IMR-90 (cell line): ENCODE measurements around the gene PHOSPHO2. TPM values are rescaled to one million over a fixed set of nuclear protein-coding genes. Genes with fewer than 3 reads are reported as not detected.

Experiments
- ATAC-seq: fragments of 200-7000 bp; cut with Tn5 transposase; 2 replicates; pipeline ENCODE4 v1.9.1; 2020; ENCODE audit warnings: low read depth, mild to moderate bottlenecking, moderate library complexity
- BruUV-seq: library from RNA; stranded (reverse); fragments of 400-500 nt; replicated peaks from 2 replicates; lab custom pipeline; 2021; lab: Mats Ljungman, UMichigan
- CTCF ChIA-PET: fragments of 300-600 bp; formaldehyde crosslinking; extraction: SDS; loops from one replicate; lab custom pipeline; 2021; ENCODE audit warnings: antibody characterized with exemption; lab: Yijun Ruan, JAX
- POLR2A ChIA-PET: fragments of 300-600 bp; sonication (Branson Sonifier 250); formaldehyde crosslinking; loops from one replicate; lab custom pipeline; 2022; ENCODE audit warnings: antibody characterized with exemption; ENCODE audit not compliant: unreplicated experiment; lab: Charles Lee
- DNase-seq: peaks from one replicate; pipeline ENCODE4 v3.0.0; 2013
- H2AFZ ChIP-seq: replicated peaks from 2 replicates; pipeline ENCODE3; 2013; ENCODE audit warnings: low read length, mild to moderate bottlenecking; ENCODE audit not compliant: poor library complexity
- H2AK5ac ChIP-seq: 2 replicates; pipeline ENCODE4 v1.6.1; 2013; ENCODE audit warnings: low read depth, low read length, inconsistent platforms
- H2AK9ac ChIP-seq: replicated peaks from 2 replicates; pipeline ENCODE3; 2013; ENCODE audit warnings: mild to moderate bottlenecking, low read depth, low read length, moderate library complexity; ENCODE audit not compliant: poor library complexity
- H2BK120ac ChIP-seq: 2 replicates; pipeline ENCODE4 v1.6.1; 2013; ENCODE audit warnings: low read depth, low read length, inconsistent platforms
- H2BK15ac ChIP-seq: 3 replicates; pipeline ENCODE4 v1.6.1; 2013; ENCODE audit warnings: low read depth, low read length, inconsistent platforms
- H2BK20ac ChIP-seq: 2 replicates; pipeline ENCODE4 v1.6.1; 2013; ENCODE audit warnings: low read depth, mild to moderate bottlenecking, inconsistent platforms, low read length, moderate library complexity
- H2BK5ac ChIP-seq: 2 replicates; pipeline ENCODE4 v1.6.1; 2013; ENCODE audit warnings: mild to moderate bottlenecking, low read depth, low read length, inconsistent platforms; ENCODE audit not compliant: poor library complexity, severe bottlenecking
- H3K14ac ChIP-seq: replicated peaks from 2 replicates; pipeline ENCODE4 v1.6.1; 2013; ENCODE audit warnings: low read depth, low read length, inconsistent platforms
- H3K18ac ChIP-seq: 2 replicates; pipeline ENCODE4 v1.6.1; 2013; ENCODE audit warnings: low read depth, low read length, control low read depth
- H3K23ac ChIP-seq: 2 replicates; pipeline ENCODE4 v1.6.1; 2013; ENCODE audit warnings: low read depth, low read length, inconsistent platforms
- H3K27ac ChIP-seq: 2 replicates; pipeline ENCODE4 v1.5.1; 2013; ENCODE audit warnings: mild to moderate bottlenecking, control low read depth, low read length; ENCODE audit not compliant: insufficient read depth
- H3K27me3 ChIP-seq: 2 replicates; pipeline ENCODE4 v1.6.1; 2013; ENCODE audit warnings: low read length; ENCODE audit not compliant: control insufficient read depth, insufficient read depth
- H3K36me3 ChIP-seq: 2 replicates; pipeline ENCODE4 v1.6.1; 2013; ENCODE audit warnings: low read length, mixed read lengths; ENCODE audit not compliant: control insufficient read depth, insufficient read depth
- H3K4ac ChIP-seq: 2 replicates; pipeline ENCODE4 v1.6.1; 2013; ENCODE audit warnings: low read depth, low read length, inconsistent platforms
- H3K4me1 ChIP-seq: 2 replicates; pipeline ENCODE4 v1.6.1; 2013; ENCODE audit warnings: low read length, mixed read lengths; ENCODE audit not compliant: control insufficient read depth, insufficient read depth
- H3K4me2 ChIP-seq: 2 replicates; pipeline ENCODE4 v1.6.1; 2013; ENCODE audit warnings: low read depth, mild to moderate bottlenecking, control low read depth, low read length, moderate library complexity
- H3K4me3 ChIP-seq: 2 replicates; pipeline ENCODE4 v1.5.1; 2013; ENCODE audit warnings: low read depth, mild to moderate bottlenecking, control low read depth, low read length, moderate library complexity; ENCODE audit not compliant: insufficient read depth
- H3K56ac ChIP-seq: 2 replicates; pipeline ENCODE4 v1.6.1; 2013; ENCODE audit warnings: low read length, inconsistent platforms; ENCODE audit not compliant: insufficient read depth; ENCODE audit errors: extremely low read depth
- H3K79me1 ChIP-seq, 2 experiments: 2 replicates each; pipeline ENCODE4 v1.6.1; 2013; ENCODE audit warnings: low read length in 2 of 2, inconsistent platforms in 1 of 2, low read depth in 1 of 2
- H3K9ac ChIP-seq: 2 replicates; pipeline ENCODE4 v1.6.1; 2013; ENCODE audit warnings: low read depth, low read length, control low read depth
- H3K9me1 ChIP-seq: 2 replicates; pipeline ENCODE4 v1.6.1; 2013; ENCODE audit warnings: low read length, inconsistent platforms; ENCODE audit not compliant: insufficient read depth
- H3K9me3 ChIP-seq: 2 replicates; pipeline ENCODE4 v1.6.1; 2013; ENCODE audit warnings: low read length; ENCODE audit not compliant: control insufficient read depth, insufficient read depth
- H4K20me1 ChIP-seq: 2 replicates; pipeline ENCODE4 v1.6.1; 2013; ENCODE audit warnings: low read length, inconsistent platforms; ENCODE audit not compliant: insufficient read depth
- H4K5ac ChIP-seq: 2 replicates; pipeline ENCODE4 v1.6.1; 2013; ENCODE audit warnings: mild to moderate bottlenecking, low read depth, low read length, control low read depth
- H4K8ac ChIP-seq, 2 experiments: 2 replicates each; pipeline ENCODE4 v1.6.1; 2013; ENCODE audit warnings: low read depth in 2 of 2, low read length in 2 of 2, control low read depth in 1 of 2, inconsistent platforms in 1 of 2
- H4K91ac ChIP-seq: 2 replicates; pipeline ENCODE4 v1.6.1; 2013; ENCODE audit warnings: low read depth, low read length, inconsistent platforms; ENCODE audit not compliant: insufficient read depth
- CEBPB ChIP-seq: IDR thresholded peaks from 2 replicates; pipeline ENCODE4 v1.6.1; 2012; ENCODE audit warnings: low read depth, low read length, improper control_type of control experiment
- RAD21 ChIP-seq: IDR thresholded peaks from 2 replicates; pipeline ENCODE4 v1.6.1; 2012; ENCODE audit warnings: low read length, improper control_type of control experiment
- WGBS, 2 experiments: methylation state at CpG; one replicate each; pipeline versions ENCODE4 v1.1.5 to v1.1.7; 2013; ENCODE audit warnings: missing lambda C conversion rate in 2 of 2; ENCODE audit not compliant: insufficient read length in 1 of 2; ENCODE audit errors: extremely low coverage in 2 of 2; 5-methylcytosine and 5-hydroxymethylcytosine counted together
- dilution Hi-C: fragments of 300-500 bp; cut with HindIII; formaldehyde crosslinking; loops from one replicate; pipeline ENCODE4 v1.14.3; 2018; ENCODE audit warnings: low sequenced_read_pairs; ENCODE audit not compliant: unreplicated experiment
- in situ Hi-C: fragments of 300-500 bp; cut with MboI; formaldehyde crosslinking; loops from 3 replicates; pipeline ENCODE4 v1.14.3; 2019; ENCODE audit warnings: low sequenced_read_pairs, inconsistent platforms, mixed read lengths
- intact Hi-C: fragments of 100-400 bp; cut with micrococcal nuclease; formaldehyde crosslinking; loops from 2 replicates; pipeline ENCODE4 v1.10.0; 2022
- polyA plus RNA-seq, 3 experiments: library from polyadenylated mRNA; depleted of rRNA; stranded (reverse); fragments of >200 nt; gene quantifications; 2 replicates each; pipeline ENCODE4 v1.2.3, GENCODE V29; 2012; ENCODE audit warnings: low replicate concordance in 1 of 3
- total RNA-seq: library from RNA; depleted of rRNA; stranded (reverse); fragments of >200 nt; gene quantifications from 2 replicates; pipeline ENCODE4 v1.2.3, GENCODE V29; 2012

The PHOSPHO2 gene
- total and polyA plus RNA-seq, 2 of the 4 experiments (the other 2 are of a cell fraction) = 0.48 to 0.54 TPM

DNA sequence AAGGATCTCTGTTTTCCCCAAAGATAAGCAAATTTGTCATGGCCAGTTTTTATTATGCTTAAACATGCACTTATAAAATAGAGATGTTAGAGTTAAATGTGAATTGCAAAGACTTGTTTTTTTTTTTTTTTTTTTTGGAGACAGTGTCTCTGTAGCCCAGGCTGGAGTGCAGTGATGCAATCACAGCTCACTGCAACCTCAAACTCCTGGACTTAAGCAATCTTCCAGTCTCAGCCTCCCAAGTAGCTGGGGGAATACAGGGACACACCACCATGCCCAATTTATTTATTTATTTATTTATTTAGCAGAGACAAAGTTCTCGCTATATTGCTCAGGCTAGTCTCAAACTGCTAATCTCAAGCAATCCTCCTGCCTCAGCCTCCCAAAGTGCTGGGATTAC lies 15.1 kb downstream of the PHOSPHO2 start:
- H4K91ac ChIP-seq = no peak overlapping the region
- H3K9me1 ChIP-seq = peaks cover 10% of the 10 kb centered on the region; the same call in 1 of the 2 replicates
- H3K14ac ChIP-seq = no peak overlapping the region
- no peak overlapping the region for H4K8ac ChIP-seq
- no CpG with 5 or more reads among the region's 1 CpG for WGBS, 2 experiments
- no peak for DNase-seq
- no peak overlapping the region for H3K9ac ChIP-seq
- no peak overlapping the region for H2BK5ac ChIP-seq
- no peak overlapping the region for H2BK20ac ChIP-seq
- no peaks in the 10 kb centered on the region for H3K79me1 ChIP-seq
- POLR2A ChIA-PET = no interaction called here
- H3K4ac ChIP-seq = no peak overlapping the region
- dilution Hi-C loops = no loop called here
- H3K4me1 ChIP-seq = peaks cover 4% of the 10 kb centered on the region
- intact Hi-C loops = no loop called here
- CTCF ChIA-PET = no interaction called here
- no peak overlapping the region for H4K5ac ChIP-seq
- no peak for TF ChIP-seq RAD21
- TF ChIP-seq CEBPB = peak; percentile 51; the same call in 1 of the 2 replicates
- no peak overlapping the region for H2BK120ac ChIP-seq
- no peak overlapping the region for H3K27ac ChIP-seq
- no peak overlapping the region for H2AFZ ChIP-seq
- no peak overlapping the region for H2AK5ac ChIP-seq
- no peaks in the 10 kb centered on the region for H3K27me3 ChIP-seq
- no peak overlapping the region for H3K56ac ChIP-seq
- no peak overlapping the region for H2BK15ac ChIP-seq
- H3K18ac ChIP-seq = no peak overlapping the region
- H3K9me3 ChIP-seq = no peaks in the 10 kb centered on the region
- ATAC-seq = no peak
- in situ Hi-C loops = no loop called here
- H2AK9ac ChIP-seq = no peak overlapping the region
- no peaks in the 10 kb centered on the region for H4K20me1 ChIP-seq
- no peak overlapping the region for H3K4me3 ChIP-seq
- H3K23ac ChIP-seq = no peak overlapping the region
- H3K4me2 ChIP-seq = no peak overlapping the region
- no TSS peak for BruUV-seq
- H3K36me3 ChIP-seq = peaks cover 3% of the 10 kb centered on the region
